K562 (cell line): Measurements from ENCODE around the gene SLC2A4RG. TPM values are rescaled to one million over a fixed set of nuclear protein-coding genes. Genes with fewer than 3 reads are reported as not detected.

Experiments
- BRD4 ChIP-seq: fragments of 200-600 bp; sonication (generic); IDR thresholded peaks from 2 replicates; pipeline ENCODE4 v1.6.1; 2017; ENCODE audit warnings: inconsistent platforms
- COPS2 ChIP-seq: fragments of 450-650 bp; conservative IDR thresholded peaks from 2 replicates; pipeline ENCODE4 v1.6.1; 2016; ENCODE audit warnings: mild to moderate bottlenecking, moderate library complexity
- JUND ChIP-seq, 2 experiments: IDR thresholded peaks; 2 replicates in 1 of 2; 3 replicates in 1 of 2; pipeline ENCODE4 v1.6.1; 2011; ENCODE audit warnings: borderline replicate concordance in 2 of 2, low read depth in 2 of 2, low read length in 2 of 2, improper control_type of control experiment in 1 of 2, missing biosample characterization in 1 of 2, missing genetic modification characterization in 1 of 2, missing genetic modification reagents in 1 of 2
- KDM5B ChIP-seq: fragments of 200-600 bp; sonication (generic); IDR thresholded peaks from 2 replicates; pipeline ENCODE4 v1.6.1; 2012; ENCODE audit warnings: low read depth, mild to moderate bottlenecking, moderate library complexity, low read length, control low read depth, inconsistent platforms; ENCODE audit not compliant: insufficient replicate concordance
- RAD21 ChIP-seq, 2 experiments: fragments of 250-450 bp in 1 of 2; fragments of 450-650 bp in 1 of 2; sonication (Bioruptor Pico) in 1 of 2; formaldehyde crosslinking in 1 of 2; IDR thresholded peaks in 1 of 2; conservative IDR thresholded peaks in 1 of 2; 2 replicates each; pipeline versions ENCODE4 v1.4.0 to v1.8.0; 2020 to 2022; ENCODE audit warnings: mild to moderate bottlenecking in 2 of 2, moderate library complexity in 1 of 2
- TAF1 ChIP-seq: IDR thresholded peaks from 2 replicates; pipeline ENCODE4 v1.6.1; 2011; ENCODE audit warnings: mild to moderate bottlenecking, low read length, moderate library complexity; ENCODE audit not compliant: insufficient read depth, control insufficient read depth, severe bottlenecking; ENCODE audit errors: extremely low read depth
- ZNF778 ChIP-seq: fragments of 450-650 bp; formaldehyde crosslinking; IDR thresholded peaks from 2 replicates; pipeline ENCODE4 v1.4.0; 2020; ENCODE audit warnings: mild to moderate bottlenecking, moderate library complexity
- polyA plus RNA-seq, 8 experiments: library from polyadenylated mRNA; depleted of rRNA in 4 of 8; stranded (reverse) in 5 of 8; unstranded in 3 of 8; fragments of >200 nt; fragmentation: Nextera tagmentation in 2 of 8; fragmentation: Illumina TruSeq in 1 of 8; extraction: Ambion mirVana in 2 of 8; extraction: Trizol in 1 of 8; gene quantifications; 2 replicates each; pipeline versions ENCODE4 v1.2.1 to v1.2.3, GENCODE V29; 2011 to 2014; ENCODE audit warnings: inconsistent platforms in 1 of 8, missing spikeins in 1 of 8
- total RNA-seq, 7 experiments: library from RNA; depleted of rRNA in 6 of 7; stranded (reverse); fragments of >200 nt in 6 of 7; fragmentation: Illumina TruSeq in 2 of 7; extraction: Trizol in 2 of 7; gene quantifications; 2 replicates each; pipeline versions ENCODE4 v1.2.1 to v1.2.3, GENCODE V29; 2011 to 2021; ENCODE audit warnings: low replicate concordance in 1 of 7
- TF ChIP-seq, protein P1 (sequence below), 2 experiments: fragments of 450-650 bp; formaldehyde crosslinking in 1 of 2; IDR thresholded peaks; 2 replicates each; pipeline versions ENCODE4 v1.4.0 to v1.6.1; 2014 to 2020; ENCODE audit warnings: mild to moderate bottlenecking in 2 of 2, borderline replicate concordance in 1 of 2, low read depth in 1 of 2
- TF ChIP-seq, protein P2 (sequence below): fragments of 200-400 bp; formaldehyde crosslinking; IDR thresholded peaks from 2 replicates; pipeline ENCODE4 v1.6.1; 2017; ENCODE audit warnings: mild to moderate bottlenecking, low read depth, low read length, moderate library complexity
- TF ChIP-seq, protein P3 (sequence below): sonication (generic); formaldehyde crosslinking; IDR thresholded peaks from 2 replicates; pipeline ENCODE4 v1.8.0; 2022; ENCODE audit warnings: missing genetic modification reagents, mild to moderate bottlenecking, borderline replicate concordance

The SLC2A4RG gene
- total and polyA plus RNA-seq, 9 of the 15 experiments (the other 6 are each of a cell fraction or from before 2014, with no cell fraction given), result 0.34 to 97.3 (median 26.5) TPM

DNA sequence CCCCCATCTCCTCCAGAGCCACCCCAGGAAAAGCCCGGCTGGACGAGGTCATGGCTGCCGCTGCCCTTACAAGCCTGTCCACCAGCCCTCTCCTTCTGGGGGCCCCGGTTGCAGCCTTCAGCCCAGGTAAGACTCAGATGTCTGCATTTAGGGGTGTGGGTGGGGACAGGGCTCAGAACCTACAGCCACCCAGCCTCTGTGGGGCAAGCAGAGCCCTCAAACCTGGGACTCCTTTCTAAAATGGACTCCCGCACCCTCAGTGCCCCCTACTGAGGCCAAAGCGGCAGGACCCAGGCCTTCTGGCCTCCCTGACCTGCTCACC is 1.7 kb downstream of the SLC2A4RG start (continued):
- TF ChIP-seq ZNF778 (CRISPR knock-in tag) (no peak), JUND (IDR thresholded peaks at IDR 0.05; ENCODE audit: borderline replicate concordance, low read depth, low read length) (no peak), JUND (tag; IDR thresholded peaks at IDR 0.05; ENCODE audit: borderline replicate concordance, low read depth, low read length) (no peak), TAF1 (no peak), RAD21 (CRISPR knock-in tag; conservative IDR thresholded peaks at IDR 0.05 in 1 of 2, IDR thresholded peaks at IDR 0.05 in 1 of 2) (no peak), COPS2 (no peak), KDM5B (no peak), BRD4 (no peak)
- TF ChIP-seq, protein P1, sequence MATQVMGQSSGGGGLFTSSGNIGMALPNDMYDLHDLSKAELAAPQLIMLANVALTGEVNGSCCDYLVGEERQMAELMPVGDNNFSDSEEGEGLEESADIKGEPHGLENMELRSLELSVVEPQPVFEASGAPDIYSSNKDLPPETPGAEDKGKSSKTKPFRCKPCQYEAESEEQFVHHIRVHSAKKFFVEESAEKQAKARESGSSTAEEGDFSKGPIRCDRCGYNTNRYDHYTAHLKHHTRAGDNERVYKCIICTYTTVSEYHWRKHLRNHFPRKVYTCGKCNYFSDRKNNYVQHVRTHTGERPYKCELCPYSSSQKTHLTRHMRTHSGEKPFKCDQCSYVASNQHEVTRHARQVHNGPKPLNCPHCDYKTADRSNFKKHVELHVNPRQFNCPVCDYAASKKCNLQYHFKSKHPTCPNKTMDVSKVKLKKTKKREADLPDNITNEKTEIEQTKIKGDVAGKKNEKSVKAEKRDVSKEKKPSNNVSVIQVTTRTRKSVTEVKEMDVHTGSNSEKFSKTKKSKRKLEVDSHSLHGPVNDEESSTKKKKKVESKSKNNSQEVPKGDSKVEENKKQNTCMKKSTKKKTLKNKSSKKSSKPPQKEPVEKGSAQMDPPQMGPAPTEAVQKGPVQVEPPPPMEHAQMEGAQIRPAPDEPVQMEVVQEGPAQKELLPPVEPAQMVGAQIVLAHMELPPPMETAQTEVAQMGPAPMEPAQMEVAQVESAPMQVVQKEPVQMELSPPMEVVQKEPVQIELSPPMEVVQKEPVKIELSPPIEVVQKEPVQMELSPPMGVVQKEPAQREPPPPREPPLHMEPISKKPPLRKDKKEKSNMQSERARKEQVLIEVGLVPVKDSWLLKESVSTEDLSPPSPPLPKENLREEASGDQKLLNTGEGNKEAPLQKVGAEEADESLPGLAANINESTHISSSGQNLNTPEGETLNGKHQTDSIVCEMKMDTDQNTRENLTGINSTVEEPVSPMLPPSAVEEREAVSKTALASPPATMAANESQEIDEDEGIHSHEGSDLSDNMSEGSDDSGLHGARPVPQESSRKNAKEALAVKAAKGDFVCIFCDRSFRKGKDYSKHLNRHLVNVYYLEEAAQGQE (IDR thresholded peaks at IDR 0.05; ENCODE audit: borderline replicate concordance), result no peak
- TF ChIP-seq, protein P1 (CRISPR knock-in tag; IDR thresholded peaks at IDR 0.05; ENCODE audit: low read depth), result no peak
- TF ChIP-seq, protein P2, sequence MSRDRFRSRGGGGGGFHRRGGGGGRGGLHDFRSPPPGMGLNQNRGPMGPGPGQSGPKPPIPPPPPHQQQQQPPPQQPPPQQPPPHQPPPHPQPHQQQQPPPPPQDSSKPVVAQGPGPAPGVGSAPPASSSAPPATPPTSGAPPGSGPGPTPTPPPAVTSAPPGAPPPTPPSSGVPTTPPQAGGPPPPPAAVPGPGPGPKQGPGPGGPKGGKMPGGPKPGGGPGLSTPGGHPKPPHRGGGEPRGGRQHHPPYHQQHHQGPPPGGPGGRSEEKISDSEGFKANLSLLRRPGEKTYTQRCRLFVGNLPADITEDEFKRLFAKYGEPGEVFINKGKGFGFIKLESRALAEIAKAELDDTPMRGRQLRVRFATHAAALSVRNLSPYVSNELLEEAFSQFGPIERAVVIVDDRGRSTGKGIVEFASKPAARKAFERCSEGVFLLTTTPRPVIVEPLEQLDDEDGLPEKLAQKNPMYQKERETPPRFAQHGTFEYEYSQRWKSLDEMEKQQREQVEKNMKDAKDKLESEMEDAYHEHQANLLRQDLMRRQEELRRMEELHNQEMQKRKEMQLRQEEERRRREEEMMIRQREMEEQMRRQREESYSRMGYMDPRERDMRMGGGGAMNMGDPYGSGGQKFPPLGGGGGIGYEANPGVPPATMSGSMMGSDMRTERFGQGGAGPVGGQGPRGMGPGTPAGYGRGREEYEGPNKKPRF, result no peak
- TF ChIP-seq, protein P3, sequence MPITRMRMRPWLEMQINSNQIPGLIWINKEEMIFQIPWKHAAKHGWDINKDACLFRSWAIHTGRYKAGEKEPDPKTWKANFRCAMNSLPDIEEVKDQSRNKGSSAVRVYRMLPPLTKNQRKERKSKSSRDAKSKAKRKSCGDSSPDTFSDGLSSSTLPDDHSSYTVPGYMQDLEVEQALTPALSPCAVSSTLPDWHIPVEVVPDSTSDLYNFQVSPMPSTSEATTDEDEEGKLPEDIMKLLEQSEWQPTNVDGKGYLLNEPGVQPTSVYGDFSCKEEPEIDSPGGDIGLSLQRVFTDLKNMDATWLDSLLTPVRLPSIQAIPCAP (CRISPR knock-in tag), result no peak
